Neural cell (in vitro differentiated cells): ENCODE results near the gene GGA1.

Source experiments
- CTCF ChIP-seq: fragments of 450-650 bp; IDR thresholded peaks from 2 replicates; pipeline ENCODE4 v1.5.1; 2014; ENCODE audit warnings: antibody characterized with exemption, mild to moderate bottlenecking, moderate library complexity; ENCODE audit not compliant: poor library complexity, severe bottlenecking
- EP300 ChIP-seq: fragments of 450-650 bp; conservative IDR thresholded peaks from 2 replicates; pipeline ENCODE4 v1.6.1; 2014; ENCODE audit warnings: antibody characterized with exemption, mild to moderate bottlenecking, moderate library complexity; ENCODE audit not compliant: poor library complexity, severe bottlenecking
- EZH2 ChIP-seq: fragments of 200-600, 300-800 bp; shearing (Covaris generic), sonication (generic); IDR thresholded peaks from 2 replicates; pipeline ENCODE4 v1.6.1; 2014; ENCODE audit warnings: antibody characterized with exemption, low read length, borderline replicate concordance, mild to moderate bottlenecking; ENCODE audit not compliant: insufficient read depth, poor library complexity, severe bottlenecking
- MXI1 ChIP-seq: fragments of 450-650 bp; conservative IDR thresholded peaks from 2 replicates; pipeline ENCODE4 v1.6.1; 2014; ENCODE audit warnings: antibody characterized with exemption, mild to moderate bottlenecking; ENCODE audit not compliant: poor library complexity, severe bottlenecking
- POLR2AphosphoS5 ChIP-seq: IDR thresholded peaks from 2 replicates; pipeline ENCODE4 v1.6.1; 2012
- RAD21 ChIP-seq: fragments of 450-650 bp; conservative IDR thresholded peaks from 2 replicates; pipeline ENCODE4 v1.6.1; 2014; ENCODE audit warnings: antibody characterized with exemption, mild to moderate bottlenecking, moderate library complexity
- REST ChIP-seq: IDR thresholded peaks from 2 replicates; pipeline ENCODE4 v1.6.1; 2012; ENCODE audit warnings: borderline replicate concordance
- SMC3 ChIP-seq: fragments of 450-650 bp; conservative IDR thresholded peaks from 2 replicates; pipeline ENCODE4 v1.6.1; 2014; ENCODE audit warnings: antibody characterized with exemption, mild to moderate bottlenecking, moderate library complexity; ENCODE audit not compliant: poor library complexity
- TAF1 ChIP-seq: IDR thresholded peaks from 2 replicates; pipeline ENCODE4 v1.6.1; 2012; ENCODE audit warnings: low read depth

GRCh38 chr22:37624017-37624365 is 15.4 kb downstream of the GGA1 start:
- TF ChIP-seq CTCF (no peak), TAF1 (no peak), EZH2 (no peak), EP300 (no peak), POLR2AphosphoS5 (no peak), RAD21 (no peak), REST (no peak), SMC3 (no peak), MXI1 (no peak)
